GM21515 (cell line): ENCODE data around the gene PPP1R13L.
"Not testable (repeated sequence)": the region's sequence is repeated elsewhere in the genome, so short reads cannot be mapped to it uniquely, and the experiment has no call there.

Experiments
- ATAC-seq: cut with Tn5 transposase; IDR thresholded peaks from one replicate; pipeline ENCODE4 v1.9.1; 2021; ENCODE audit not compliant: unreplicated experiment

Gene PPP1R13L

GRCh38 chr19:45408121-45408520 is 3.3 kb upstream of the PPP1R13L start:
- no peak for ATAC-seq

- not testable (repeated sequence) for ATAC-seq
Observed at GRCh38 chr19:45407585-45407984, 2.7 kb upstream of the PPP1R13L start.

GRCh38 chr19:45407091-45407375 is 2.2 kb upstream of the PPP1R13L start:
- no peak for ATAC-seq

GRCh38 chr19:45406226-45407090 is 1.6 kb upstream of the PPP1R13L start, which contains the start of gene POLR1G:
TSS of gene POLR1G (plus strand) at chr19:45406644. CDS start at chr19:45406697, 53 bp downstream.
- peak; percentile 62 for ATAC-seq

- peak; percentile 48 for ATAC-seq
Observed at GRCh38 chr19:45405435-45406225, 761 bp upstream of the PPP1R13L start.

- ATAC-seq, result no peak
Observed at GRCh38 chr19:45403781-45404556, 900 bp downstream of the PPP1R13L start.

GRCh38 chr19:45403272-45403671 is 1.6 kb downstream of the PPP1R13L start:
- ATAC-seq, result no peak

GRCh38 chr19:45402298-45403061 is 2.4 kb downstream of the PPP1R13L start:
- ATAC-seq, result no peak

- no peak for ATAC-seq
Observed at GRCh38 chr19:45401815-45402214, 3.1 kb downstream of the PPP1R13L start.

GRCh38 chr19:45400192-45400591 is 4.7 kb downstream of the PPP1R13L start:
- ATAC-seq, result no peak

GRCh38 chr19:45395821-45396617 is 8.8 kb downstream of the PPP1R13L start:
- no peak for ATAC-seq

GRCh38 chr19:45391871-45392665 is 12.8 kb downstream of the PPP1R13L start:
- ATAC-seq, result no peak

- no peak for ATAC-seq
Observed at GRCh38 chr19:45391346-45391745, 13.5 kb downstream of the PPP1R13L start.

- ATAC-seq, result no peak
Observed at GRCh38 chr19:45385392-45386221, 19.3 kb downstream of the PPP1R13L start.

GRCh38 chr19:45382426-45382825 is 22.4 kb downstream of the PPP1R13L start:
- no peak for ATAC-seq

GRCh38 chr19:45380107-45380506 is 24.8 kb downstream of the PPP1R13L start:
- no peak for ATAC-seq

GRCh38 chr19:45376045-45376724 is 28.7 kb downstream of the PPP1R13L start:
- no peak for ATAC-seq
